Calu3 (cell line): ENCODE results near the gene PLEKHG4B. TPM values are rescaled to one million over a fixed set of nuclear protein-coding genes. Genes with fewer than 3 reads are reported as not detected.

ENCODE experiments used
- BruUV-seq: library from RNA; stranded (reverse); fragments of 400-500 nt; replicated peaks from 2 replicates; lab custom pipeline; 2021; lab: Mats Ljungman, UMichigan
- CTCF ChIA-PET: fragments of 300-600 bp; sonication (Branson Sonifier 250); formaldehyde crosslinking; loops from one replicate; lab custom pipeline; 2022; ENCODE audit warnings: antibody characterized with exemption; lab: Charles Lee
- DNase-seq: peaks from one replicate; pipeline ENCODE4 v3.0.0; 2022
- H3K27ac Mint-ChIP-seq: one replicate; pipeline ENCODE4 v1.8.0; 2022; ENCODE audit warnings: mixed read lengths; ENCODE audit not compliant: unreplicated experiment
- H3K27me3 Mint-ChIP-seq: one replicate; pipeline ENCODE4 v1.8.0; 2022; ENCODE audit warnings: mixed read lengths; ENCODE audit not compliant: unreplicated experiment
- H3K36me3 Mint-ChIP-seq: one replicate; pipeline ENCODE4 v1.8.0; 2022; ENCODE audit warnings: mild to moderate bottlenecking, moderate library complexity, mixed read lengths; ENCODE audit not compliant: insufficient read depth, unreplicated experiment
- H3K4me1 Mint-ChIP-seq: one replicate; pipeline ENCODE4 v1.8.0; 2022; ENCODE audit warnings: mild to moderate bottlenecking, low read depth, mixed read lengths; ENCODE audit not compliant: unreplicated experiment
- H3K4me3 Mint-ChIP-seq: one replicate; pipeline ENCODE4 v1.8.0; 2022; ENCODE audit warnings: mild to moderate bottlenecking, low read depth, moderate library complexity, mixed read lengths; ENCODE audit not compliant: unreplicated experiment
- H3K9me3 Mint-ChIP-seq: one replicate; pipeline ENCODE4 v1.8.0; 2022; ENCODE audit warnings: low read depth, mixed read lengths; ENCODE audit not compliant: unreplicated experiment
- CTCF ChIP-seq: fragments of 200-600 bp; IDR thresholded peaks from one replicate; pipeline ENCODE4 v1.8.0; 2022; ENCODE audit warnings: antibody characterized with exemption; ENCODE audit not compliant: unreplicated experiment
- intact Hi-C: fragments of 100-400 bp; cut with micrococcal nuclease; formaldehyde crosslinking; loops from one replicate; pipeline ENCODE4 v1.10.0; 2022; ENCODE audit not compliant: unreplicated experiment
- total RNA-seq: library from RNA; stranded (reverse); gene quantifications from 2 replicates; pipeline ENCODE4 v1.2.3, GENCODE V29; 2022

The PLEKHG4B gene
- total RNA-seq, 1 experiment from 2014 or later: 1.7 TPM

DNA sequence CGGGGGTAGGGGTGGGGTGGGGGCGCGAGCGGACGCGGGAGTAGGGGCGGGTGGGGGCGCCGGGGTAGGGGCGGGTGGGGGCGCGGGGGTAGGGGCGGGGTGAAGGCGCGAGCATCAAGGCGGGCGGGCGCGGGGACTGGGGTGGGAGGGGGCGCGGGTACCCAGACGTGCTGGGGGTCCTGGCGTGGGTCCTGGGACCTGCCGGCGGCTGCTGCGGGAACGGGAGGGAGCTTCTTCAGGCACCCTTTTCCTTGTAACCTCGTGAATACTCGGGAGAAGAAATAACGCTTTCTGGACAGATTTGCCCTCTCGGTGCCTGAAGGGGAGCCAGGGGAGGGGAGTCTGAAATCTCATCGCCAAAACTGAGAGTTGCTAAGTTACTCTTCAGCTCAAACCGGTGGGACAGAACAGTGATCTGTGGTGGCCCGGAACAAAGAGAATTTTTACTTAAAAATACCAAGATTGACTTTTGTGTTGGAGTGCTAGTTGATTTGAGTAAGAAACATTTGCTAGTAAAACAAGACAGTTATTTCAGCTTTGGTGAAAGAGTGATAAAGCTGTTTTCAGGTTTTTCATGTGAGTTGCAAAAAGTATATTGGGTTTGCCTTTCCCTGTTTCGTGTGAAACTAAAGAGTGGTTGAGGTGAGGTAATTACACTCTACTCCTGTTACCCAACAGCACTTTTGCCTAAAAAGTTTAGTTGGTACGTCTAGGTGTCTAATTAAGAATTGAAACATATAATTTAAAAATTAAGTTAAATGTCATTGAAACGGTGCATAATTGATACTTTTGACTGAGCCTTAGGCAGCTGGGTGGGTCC, 643 bp downstream of the PLEKHG4B start:
- CTCF ChIA-PET: interaction anchor here (0.5 kb wide), 1 partner anchor 16 kb away, joined by 9 read pairs; no protein-coding TSS in a partner anchor
- peaks cover 78% of the 10 kb centered on the region for H3K27me3 Mint-ChIP-seq
- no peaks in the 10 kb centered on the region for H3K9me3 Mint-ChIP-seq
- H3K4me1 Mint-ChIP-seq: peaks cover 34% of the 10 kb centered on the region
- H3K27ac Mint-ChIP-seq: no peak overlapping the region
- no TSS peak for BruUV-seq
- no peak for DNase-seq
- TF ChIP-seq CTCF: no peak
- peaks cover 5% of the 10 kb centered on the region for H3K36me3 Mint-ChIP-seq
- intact Hi-C loops: no loop called here
- H3K4me3 Mint-ChIP-seq: no peak overlapping the region

DNA sequence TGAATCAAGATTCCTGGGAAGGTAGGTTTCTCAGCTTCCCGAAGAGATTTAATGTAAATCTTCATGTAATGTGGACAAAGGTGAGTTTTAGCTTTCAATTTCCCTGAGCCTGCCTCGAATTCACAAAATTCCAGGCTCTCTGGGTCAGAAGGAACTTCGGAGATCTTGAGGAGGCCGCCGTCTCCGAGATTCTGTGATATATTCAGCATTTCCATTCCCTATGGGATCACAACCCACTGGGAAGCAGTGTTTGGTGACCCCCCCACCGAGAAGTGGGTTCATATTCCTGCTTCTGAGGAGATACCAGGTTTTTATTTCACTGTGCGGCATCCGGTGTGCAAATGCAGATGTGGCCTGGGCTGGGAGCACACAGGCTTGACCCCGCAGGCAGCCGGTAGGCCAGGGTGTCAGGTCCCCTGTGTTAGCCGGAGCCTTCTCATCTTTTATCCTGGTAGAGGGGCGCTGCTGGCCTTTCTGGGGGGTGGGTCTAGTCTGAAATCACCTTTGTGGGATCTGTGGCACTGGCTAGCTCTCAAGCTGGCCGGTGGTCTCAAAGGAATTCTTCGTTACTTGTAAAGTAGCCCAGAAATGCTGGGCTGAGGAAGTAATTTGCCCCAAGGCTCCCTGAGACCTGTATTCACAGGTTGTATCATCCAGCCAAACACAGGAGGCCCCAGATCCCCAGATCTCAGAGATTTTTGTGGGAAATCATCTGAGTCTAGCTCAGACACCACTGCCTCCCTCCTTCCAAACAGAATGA, 1.4 kb downstream of the PLEKHG4B start:
- DNase-seq: no peak
- CTCF ChIA-PET: interaction anchor here (1.0 kb wide), 1 partner anchor 326 kb away, joined by 3 read pairs; no protein-coding TSS in a partner anchor
- no peak for TF ChIP-seq CTCF
- H3K9me3 Mint-ChIP-seq: no peaks in the 10 kb centered on the region
- H3K27me3 Mint-ChIP-seq: peaks cover 75% of the 10 kb centered on the region
- peaks cover 37% of the 10 kb centered on the region for H3K4me1 Mint-ChIP-seq
- no peak overlapping the region for H3K27ac Mint-ChIP-seq
- intact Hi-C loops: no loop called here
- peaks cover 5% of the 10 kb centered on the region for H3K36me3 Mint-ChIP-seq
- no TSS peak for BruUV-seq
- no peak overlapping the region for H3K4me3 Mint-ChIP-seq

DNA sequence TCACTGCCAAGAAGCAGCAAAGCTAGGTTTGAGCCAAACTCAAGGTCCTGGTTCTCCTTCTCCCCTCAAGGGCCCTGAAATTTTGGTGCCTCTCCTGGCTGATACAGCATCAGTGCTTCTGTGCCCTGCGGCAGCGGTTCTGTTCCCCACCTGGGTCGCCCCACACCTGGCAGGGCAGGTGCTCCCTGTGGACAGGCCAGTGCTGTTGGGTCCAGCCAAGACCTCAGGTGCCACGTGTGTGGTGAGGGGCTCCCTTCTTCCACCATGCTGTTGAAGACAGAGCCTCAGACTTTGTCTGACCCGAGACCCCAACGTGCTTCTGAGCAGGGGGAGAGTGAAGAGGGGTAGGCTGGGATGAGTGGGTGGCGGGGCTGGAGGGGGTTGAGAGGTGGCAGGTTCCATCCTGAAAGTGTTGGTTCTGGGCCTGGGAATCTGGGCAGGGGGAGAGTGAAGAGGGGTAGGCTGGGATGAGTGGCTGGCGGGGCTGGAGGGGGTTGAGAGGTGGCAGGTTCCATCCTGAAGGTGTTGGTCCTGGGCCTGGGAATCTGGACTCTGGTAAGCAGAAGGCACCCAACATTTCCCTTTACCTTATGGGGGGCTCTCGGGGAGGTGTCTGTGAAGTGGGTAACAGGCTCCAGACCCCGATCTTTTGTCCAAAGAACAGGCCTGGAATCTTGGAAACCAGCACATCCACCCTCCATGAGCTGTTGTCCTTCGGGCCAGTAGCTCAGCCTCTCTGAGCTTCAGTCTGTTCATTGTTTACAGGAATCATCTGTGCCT, 2.3 kb downstream of the PLEKHG4B start:
- H3K9me3 Mint-ChIP-seq: no peaks in the 10 kb centered on the region
- no peak overlapping the region for H3K27ac Mint-ChIP-seq
- H3K36me3 Mint-ChIP-seq: peaks cover 5% of the 10 kb centered on the region
- H3K27me3 Mint-ChIP-seq: peaks cover 66% of the 10 kb centered on the region
- no peak overlapping the region for H3K4me3 Mint-ChIP-seq
- no peak for DNase-seq
- TF ChIP-seq CTCF: no peak
- peaks cover 37% of the 10 kb centered on the region for H3K4me1 Mint-ChIP-seq
- intact Hi-C loops: no loop called here
- no TSS peak for BruUV-seq
- CTCF ChIA-PET: interaction anchor here (1.0 kb wide), 1 partner anchor 325 kb away, joined by 3 read pairs; no protein-coding TSS in a partner anchor
